T follicular helper cell (primary cell): ENCODE data around the gene FAHD2B.
"Not testable (repeated sequence)": the region's sequence is repeated elsewhere in the genome, so short reads cannot be mapped to it uniquely, and the experiment has no call there.

ENCODE experiments used
- DNase-seq: peaks from one replicate; pipeline ENCODE4 v3.0.0-alpha.2; 2020; ENCODE audit warnings: low read depth

FAHD2B gene

GRCh38 chr2:97068074-97068473, 26.6 kb downstream of the FAHD2B start:
- DNase-seq: no peak

GRCh38 chr2:97067279-97068004, 27.2 kb downstream of the FAHD2B start:
- DNase-seq: no peak

- not testable (repeated sequence) for DNase-seq
Measured at GRCh38 chr2:97066030-97066429, 28.7 kb downstream of the FAHD2B start.

GRCh38 chr2:97062020-97062419, 32.7 kb downstream of the FAHD2B start:
- DNase-seq: not testable (repeated sequence)

GRCh38 chr2:97059782-97060181, 34.9 kb downstream of the FAHD2B start:
- not testable (repeated sequence) for DNase-seq

GRCh38 chr2:97056150-97056549, 38.5 kb downstream of the FAHD2B start:
- not testable (repeated sequence) for DNase-seq

- not testable (repeated sequence) for DNase-seq
Measured at GRCh38 chr2:97050032-97050431, 44.6 kb downstream of the FAHD2B start.

GRCh38 chr2:97048448-97048847, 46.2 kb downstream of the FAHD2B start:
- not testable (repeated sequence) for DNase-seq

GRCh38 chr2:97046676-97047075, 48.0 kb downstream of the FAHD2B start:
- DNase-seq: not testable (repeated sequence)

- not testable (repeated sequence) for DNase-seq
Measured at GRCh38 chr2:97045895-97046499, 48.7 kb downstream of the FAHD2B start.
